Astrocyte of the cerebellum (primary cell): ENCODE data around the gene BCL11A.

Experiments
- DNase-seq: peaks from one replicate; pipeline ENCODE4 v3.0.0-alpha.2; 2011; ENCODE audit warnings: low read depth
- H3K4me3 ChIP-seq: 2 replicates; pipeline ENCODE4 v1.5.1; 2011; ENCODE audit warnings: mild to moderate bottlenecking, low read depth, low read length, moderate library complexity
- in situ Hi-C: cut with HindIII; loops from 2 replicates; pipeline ENCODE4 v1.10.0; 2017; ENCODE audit warnings: low sequenced_read_pairs
- TF ChIP-seq, protein P1 (sequence below): IDR thresholded peaks from 2 replicates; pipeline ENCODE4 v1.5.1; 2012; ENCODE audit warnings: low read length, low read depth, moderate library complexity, mild to moderate bottlenecking; ENCODE audit errors: missing control alignments

BCL11A gene

GRCh38 chr2:60479226-60480088, 74.0 kb downstream of the BCL11A start:
- H3K4me3 ChIP-seq: no peak overlapping the region
- no peak for DNase-seq
- in situ Hi-C loops: no loop called here
- TF ChIP-seq, protein P1, sequence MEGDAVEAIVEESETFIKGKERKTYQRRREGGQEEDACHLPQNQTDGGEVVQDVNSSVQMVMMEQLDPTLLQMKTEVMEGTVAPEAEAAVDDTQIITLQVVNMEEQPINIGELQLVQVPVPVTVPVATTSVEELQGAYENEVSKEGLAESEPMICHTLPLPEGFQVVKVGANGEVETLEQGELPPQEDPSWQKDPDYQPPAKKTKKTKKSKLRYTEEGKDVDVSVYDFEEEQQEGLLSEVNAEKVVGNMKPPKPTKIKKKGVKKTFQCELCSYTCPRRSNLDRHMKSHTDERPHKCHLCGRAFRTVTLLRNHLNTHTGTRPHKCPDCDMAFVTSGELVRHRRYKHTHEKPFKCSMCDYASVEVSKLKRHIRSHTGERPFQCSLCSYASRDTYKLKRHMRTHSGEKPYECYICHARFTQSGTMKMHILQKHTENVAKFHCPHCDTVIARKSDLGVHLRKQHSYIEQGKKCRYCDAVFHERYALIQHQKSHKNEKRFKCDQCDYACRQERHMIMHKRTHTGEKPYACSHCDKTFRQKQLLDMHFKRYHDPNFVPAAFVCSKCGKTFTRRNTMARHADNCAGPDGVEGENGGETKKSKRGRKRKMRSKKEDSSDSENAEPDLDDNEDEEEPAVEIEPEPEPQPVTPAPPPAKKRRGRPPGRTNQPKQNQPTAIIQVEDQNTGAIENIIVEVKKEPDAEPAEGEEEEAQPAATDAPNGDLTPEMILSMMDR: no peak

DNA sequence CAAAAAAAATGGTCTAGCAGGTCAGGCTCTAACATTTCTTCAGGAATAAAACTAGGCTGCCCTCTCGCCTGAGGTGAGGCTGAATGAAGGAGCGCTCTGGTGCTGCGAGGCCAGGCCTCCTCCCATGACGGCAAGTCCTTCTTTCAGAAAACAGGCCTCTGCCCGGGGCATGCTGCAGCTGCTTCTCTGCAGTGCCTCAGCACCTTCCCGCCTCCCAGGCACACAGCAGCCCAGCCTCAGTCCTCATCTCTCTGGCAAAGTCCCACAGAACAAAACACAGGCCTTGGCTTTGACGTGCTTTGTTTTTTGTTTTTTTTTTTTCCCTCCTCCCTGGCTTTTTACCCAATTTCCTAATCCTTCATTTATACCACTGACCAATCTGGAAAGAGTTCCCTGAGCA, 74.8 kb downstream of the BCL11A start:
- TF ChIP-seq, protein P1: no peak
- in situ Hi-C loops: no loop called here

DNA sequence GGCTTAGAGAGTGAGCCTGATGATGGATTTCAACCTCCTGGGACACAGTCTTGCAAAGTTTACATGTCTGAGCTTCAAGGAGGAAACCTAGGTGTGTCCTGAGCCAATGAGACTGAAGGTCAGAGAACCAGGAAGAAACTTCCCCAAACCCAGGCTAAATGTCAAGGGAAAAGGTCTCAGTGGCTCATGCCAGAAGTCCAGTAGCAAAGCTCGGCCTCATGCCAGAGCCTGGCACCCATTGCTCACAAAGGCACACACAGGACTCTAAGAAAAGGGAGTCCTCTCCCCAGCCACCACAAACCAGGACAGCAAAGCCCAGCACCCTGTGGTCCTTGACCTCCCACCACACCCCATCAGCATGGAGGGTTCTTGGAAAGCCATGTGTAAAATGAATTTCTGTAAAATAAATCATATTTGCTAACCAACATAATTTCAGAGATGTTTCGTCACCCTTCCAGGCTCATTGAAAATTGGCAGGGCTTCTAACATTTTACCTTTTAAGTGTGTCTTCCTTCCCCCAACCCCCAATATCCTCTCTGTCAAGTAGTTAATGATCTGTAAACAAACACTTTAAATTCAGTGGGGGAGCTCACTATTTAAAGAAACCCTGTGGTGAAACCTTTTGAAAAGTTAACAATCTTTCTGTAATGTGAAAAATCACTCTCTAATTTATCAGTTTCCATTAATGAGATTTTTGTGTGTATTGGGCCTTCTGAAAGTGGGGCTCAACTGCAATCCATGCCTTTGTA, 77.1 kb downstream of the BCL11A start:
- in situ Hi-C loops: no loop called here
- H3K4me3 ChIP-seq: no peak overlapping the region
- TF ChIP-seq, protein P1: no peak
- DNase-seq: no peak

More for the DNA sequence above, 74.8 kb downstream of the BCL11A start:
- H3K4me3 ChIP-seq: no peak overlapping the region
- no peak for DNase-seq

DNA sequence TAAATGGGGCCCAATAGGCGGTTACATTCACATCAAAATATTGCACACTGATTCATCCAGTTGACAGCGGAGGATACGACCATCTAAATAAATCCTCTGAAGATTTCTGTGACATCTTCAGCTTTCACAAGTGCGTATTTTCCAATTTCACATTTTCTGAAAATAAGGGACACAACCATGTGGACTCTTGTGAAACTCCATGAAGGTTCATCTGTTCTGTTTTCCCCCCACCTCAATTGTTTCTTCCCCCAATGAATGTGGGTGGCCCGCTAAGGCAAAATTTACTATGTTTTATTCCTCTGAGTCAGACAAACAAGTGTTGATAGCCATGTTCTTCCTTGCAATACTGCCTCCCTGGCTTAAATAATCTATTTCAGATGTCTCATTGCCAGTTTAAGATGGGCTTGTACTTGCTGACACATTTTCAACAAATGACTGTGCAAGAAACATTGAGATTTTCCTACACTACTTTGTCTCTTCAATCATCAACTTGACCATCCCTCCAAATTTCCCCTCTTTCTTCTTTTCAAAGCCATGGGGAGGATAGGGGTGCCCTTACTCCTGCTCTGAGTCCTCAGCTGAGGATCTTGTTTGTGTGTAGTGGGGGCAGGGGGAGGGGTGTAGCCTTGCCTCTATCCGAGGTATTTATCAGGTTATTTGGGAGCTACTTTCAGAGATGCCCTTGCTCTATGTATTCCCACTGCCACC, 78.2 kb downstream of the BCL11A start:
- in situ Hi-C loops: no loop called here
- H3K4me3 ChIP-seq: no peak overlapping the region
- DNase-seq: no peak
- TF ChIP-seq, protein P1: no peak

- TF ChIP-seq, protein P1: no peak
- in situ Hi-C loops: no loop called here
- no peak overlapping the region for H3K4me3 ChIP-seq
- no peak for DNase-seq
Measured at GRCh38 chr2:60474301-60474700, 79.2 kb downstream of the BCL11A start.

GRCh38 chr2:60473546-60473945, 79.9 kb downstream of the BCL11A start:
- TF ChIP-seq, protein P1: no peak
- in situ Hi-C loops: no loop called here
- no peak overlapping the region for H3K4me3 ChIP-seq
- no peak for DNase-seq
